Heart left ventricle (tissue), 13 donors: ENCODE data around the gene PLA2G7.

Experiments used
- CTCF ChIP-seq, 12 donors: fragments of 200-600 bp; sonication (generic) in 4 of 12; IDR thresholded peaks; one replicate each; pipeline versions ENCODE4 v1.5.0 to v1.8.0; 2018 to 2022; ENCODE audit warnings: antibody characterized with exemption in 12 of 12, mild to moderate bottlenecking in 5 of 12
- POLR2A ChIP-seq, 2 donors: fragments of 450-650 bp; IDR thresholded peaks; one replicate each; pipeline ENCODE4 v1.6.1; 2017; ENCODE audit warnings: antibody characterized with exemption in 2 of 2, mild to moderate bottlenecking in 2 of 2, moderate library complexity in 2 of 2
- donor health status: ischemic (EF 13 %, LVEDD 7.1; RV severe dilation, severe dysfunction).
- donor health status: DM: no; HTN: yes; CAD: no.
- donor health status: DM: no; HTN: no; CAD: no.
- donor health status: ischemic (EF 25% LVEDD 6.9; RV normal size, moderate dysfunction).
- donor health status: ischemic (EF 25% LVEDD 5.7; RV mildly dilated, moderate dysfunction).
- donor health status: ischemic (EF 35%, LVEDD 5.7; RV mildly dilated, moderate dysfunction).
- donor health status: nonischemic (EF 11% LVEDD 7.7; RV severe dilation, severe dysfunction).
- donor health status: DM: yes; HTN: yes; CAD: no.
- donor health status: PGD.
- donor health status: ischemic (EF 29% LVEDD 5.4; RV normal size, mild dysfunction).
- donor health status: nonischemic (EF 23%, LVEDD 6.1; RV moderate dilation, normal function).

DNA sequence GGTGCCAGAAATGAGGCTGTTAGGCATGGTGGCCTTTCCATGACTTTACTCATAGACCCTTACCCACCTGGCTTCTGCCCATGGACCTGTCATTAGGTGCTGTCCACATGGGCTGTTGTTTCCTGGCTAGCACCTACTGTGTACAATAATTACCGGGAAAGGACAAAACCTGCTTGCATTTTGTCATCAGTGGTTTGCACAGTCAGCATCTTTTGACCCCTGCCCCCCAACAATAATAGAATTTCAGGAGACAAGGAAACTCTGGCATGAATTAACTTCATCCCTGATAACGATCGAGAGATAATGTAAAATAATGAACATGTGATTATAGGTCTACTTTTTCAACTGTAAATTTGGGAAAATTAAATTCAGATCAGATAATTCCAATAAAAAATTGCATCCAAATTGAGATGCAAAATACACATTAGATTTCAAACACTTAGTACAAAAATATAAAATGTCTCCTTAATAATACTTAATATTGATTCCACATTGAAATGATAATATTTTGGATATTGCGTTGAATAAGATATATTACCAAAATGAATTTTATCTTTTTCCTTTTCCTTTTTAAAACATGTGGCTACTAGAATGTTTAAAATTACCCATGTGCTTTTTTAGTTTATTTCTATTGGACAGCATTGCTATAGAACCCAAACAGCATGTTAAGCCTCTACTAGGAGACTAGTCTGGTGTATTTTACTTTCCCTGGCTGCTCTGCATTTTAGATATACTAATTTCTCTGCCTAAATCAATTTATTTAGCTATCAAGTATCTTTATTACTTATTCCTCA is 24.0 kb upstream of the PLA2G7 start:
- TF ChIP-seq CTCF (IDR thresholded peaks at IDR 0.05) (no peak), POLR2A (IDR thresholded peaks at IDR 0.05) (no peak)
